K562 (cell line): ENCODE data around the gene ZMAT2. TPM values are rescaled to one million over a fixed set of nuclear protein-coding genes. Genes with fewer than 3 reads are reported as not detected.

Experiments
- CCAR2 ChIP-seq: fragments of 200-400 bp; formaldehyde crosslinking; IDR thresholded peaks from 2 replicates; pipeline ENCODE4 v1.6.1; 2017; ENCODE audit warnings: mild to moderate bottlenecking, low read depth, low read length
- EP400 ChIP-seq: fragments of 450-650 bp; IDR thresholded peaks from 2 replicates; pipeline ENCODE4 v1.6.1; 2017; ENCODE audit warnings: antibody characterized with exemption, mild to moderate bottlenecking, moderate library complexity
- HIVEP1 ChIP-seq: fragments of 250-450 bp; sonication (Bioruptor Pico); IDR thresholded peaks from 2 replicates; pipeline ENCODE4 v1.4.0; 2020; ENCODE audit warnings: mild to moderate bottlenecking
- HNRNPLL ChIP-seq: fragments of 200-400 bp; formaldehyde crosslinking; IDR thresholded peaks from 2 replicates; pipeline ENCODE4 v1.6.1; 2017; ENCODE audit warnings: low read length, low read depth, mild to moderate bottlenecking; ENCODE audit not compliant: poor library complexity, severe bottlenecking
- ID3 ChIP-seq, 2 experiments: fragments of 250-450 bp in 1 of 2; fragments of 450-650 bp in 1 of 2; sonication (Bioruptor Pico) in 1 of 2; IDR thresholded peaks; 2 replicates each; pipeline versions ENCODE4 v1.6.1 to v1.8.0; 2016 to 2021; ENCODE audit warnings: mild to moderate bottlenecking in 2 of 2, moderate library complexity in 2 of 2, missing compliant biosample characterization in 1 of 2, missing genetic modification characterization in 1 of 2
- MEF2A ChIP-seq: IDR thresholded peaks from 2 replicates; pipeline ENCODE4 v1.6.1; 2011; ENCODE audit warnings: low read depth, mild to moderate bottlenecking, low read length, moderate library complexity; ENCODE audit not compliant: control insufficient read depth
- MEF2D ChIP-seq: conservative IDR thresholded peaks from 2 replicates; pipeline ENCODE4 v1.6.1; 2016; ENCODE audit warnings: low read depth, missing genetic modification characterization, missing compliant biosample characterization
- NFYB ChIP-seq: IDR thresholded peaks from 2 replicates; pipeline ENCODE4 v1.6.1; 2011; ENCODE audit warnings: mild to moderate bottlenecking, moderate library complexity; ENCODE audit not compliant: insufficient read length; ENCODE audit errors: extremely low read depth
- PCBP1 ChIP-seq: fragments of 200-400 bp; formaldehyde crosslinking; IDR thresholded peaks from 2 replicates; pipeline ENCODE4 v1.6.1; 2018; ENCODE audit warnings: mild to moderate bottlenecking, low read depth, low read length; ENCODE audit not compliant: poor library complexity, severe bottlenecking
- PTTG1 ChIP-seq: fragments of 450-650 bp; IDR thresholded peaks from 2 replicates; pipeline ENCODE4 v1.6.1; 2016; ENCODE audit warnings: low read depth, mild to moderate bottlenecking, missing genetic modification characterization, missing compliant biosample characterization
- RBBP5 ChIP-seq: fragments of 200-600 bp; sonication (generic); IDR thresholded peaks from 2 replicates; pipeline ENCODE4 v1.6.1; 2012; ENCODE audit warnings: borderline replicate concordance, mild to moderate bottlenecking, low read length, control low read depth, inconsistent platforms; ENCODE audit not compliant: insufficient read depth, poor library complexity, severe bottlenecking
- TARDBP ChIP-seq: fragments of 450-650 bp; IDR thresholded peaks from 2 replicates; pipeline ENCODE4 v1.6.1; 2016
- VEZF1 ChIP-seq: fragments of 200-800 bp; sonication (Bioruptor generic); IDR thresholded peaks from 2 replicates; pipeline ENCODE4 v1.6.1; 2017; ENCODE audit warnings: missing genetic modification characterization, missing compliant biosample characterization
- ZC3H11A ChIP-seq: IDR thresholded peaks from 2 replicates; pipeline ENCODE4 v1.6.1; 2012; ENCODE audit warnings: low read depth, low read length, improper control_type of control experiment
- ZKSCAN8 ChIP-seq: fragments of 200-800 bp; sonication (Bioruptor generic); IDR thresholded peaks from 2 replicates; pipeline ENCODE4 v1.6.1; 2016; ENCODE audit warnings: missing genetic modification characterization, missing compliant biosample characterization
- ZNF174 ChIP-seq: fragments of 250-450 bp; sonication (Bioruptor Pico); IDR thresholded peaks from 2 replicates; pipeline ENCODE4 v1.4.0; 2020; ENCODE audit warnings: mild to moderate bottlenecking
- polyA plus RNA-seq, 8 experiments: library from polyadenylated mRNA; depleted of rRNA in 4 of 8; stranded (reverse) in 5 of 8; unstranded in 3 of 8; fragments of >200 nt; fragmentation: Nextera tagmentation in 2 of 8; fragmentation: Illumina TruSeq in 1 of 8; extraction: Ambion mirVana in 2 of 8; extraction: Trizol in 1 of 8; gene quantifications; 2 replicates each; pipeline versions ENCODE4 v1.2.1 to v1.2.3, GENCODE V29; 2011 to 2014; ENCODE audit warnings: inconsistent platforms in 1 of 8, missing spikeins in 1 of 8
- total RNA-seq, 7 experiments: library from RNA; depleted of rRNA in 6 of 7; stranded (reverse); fragments of >200 nt in 6 of 7; fragmentation: Illumina TruSeq in 2 of 7; extraction: Trizol in 2 of 7; gene quantifications; 2 replicates each; pipeline versions ENCODE4 v1.2.1 to v1.2.3, GENCODE V29; 2011 to 2021; ENCODE audit warnings: low replicate concordance in 1 of 7
- TF ChIP-seq, protein P1 (sequence below): fragments of 450-650 bp; IDR thresholded peaks from 2 replicates; pipeline ENCODE4 v1.6.1; 2016; ENCODE audit warnings: antibody characterized with exemption
- TF ChIP-seq, protein P2 (sequence below): sonication (generic); formaldehyde crosslinking; IDR thresholded peaks from 2 replicates; pipeline ENCODE4 v1.8.0; 2023; ENCODE audit warnings: missing genetic modification reagents, mild to moderate bottlenecking, borderline replicate concordance

The ZMAT2 gene
- total and polyA plus RNA-seq, 9 of the 15 experiments (the other 6 are each of a cell fraction or from before 2014, with no cell fraction given) = 44.2 to 101 (median 69.2) TPM

DNA sequence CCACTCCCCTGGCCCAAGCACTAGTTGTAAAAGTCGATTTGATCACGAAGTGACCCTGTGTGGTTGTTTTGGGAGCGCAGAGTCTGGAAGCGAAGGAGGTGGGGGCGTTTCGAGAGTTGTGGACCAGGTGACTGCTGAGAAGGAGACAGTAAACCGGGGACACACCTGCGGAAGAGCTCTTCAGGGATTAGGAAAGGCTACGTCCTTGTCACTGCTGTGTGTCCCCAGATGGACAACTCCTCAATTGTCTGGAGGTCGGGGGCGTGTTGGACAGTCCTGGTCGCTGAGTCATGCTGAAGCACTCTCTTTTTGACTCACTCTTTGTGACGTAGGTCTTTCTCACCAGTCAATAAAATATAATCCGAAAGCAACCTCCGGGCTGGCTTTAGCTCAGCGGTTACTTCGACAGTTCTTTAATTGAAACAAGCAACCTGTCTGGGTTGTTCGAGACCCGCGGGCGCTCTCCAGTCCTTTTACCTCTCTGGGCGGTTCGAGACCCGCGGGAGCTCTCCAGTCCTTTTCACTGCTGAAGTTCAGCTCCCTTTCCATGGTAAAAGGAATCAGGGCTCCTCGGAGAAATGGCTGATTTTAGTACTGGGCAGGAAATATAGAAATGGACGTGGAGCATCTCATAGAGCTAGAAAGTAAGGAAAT, 10.8 kb downstream of the ZMAT2 start (continued):
- TF ChIP-seq ID3 (CRISPR knock-in tag; IDR thresholded peaks at IDR 0.05) (no peak), ID3 (tag; IDR thresholded peaks at IDR 0.05) (peak; percentile 77), NFYB (no peak), ZKSCAN8 (CRISPR knock-in tag) (0 out of 2 replicates have a peak, but pooled peaks have one; percentile 47), PCBP1 (no peak), RBBP5 (peak; percentile 67), ZNF174 (CRISPR knock-in tag) (no peak), EP400 (peak; percentile 76), VEZF1 (peak; percentile 44; the same call in 1 of the 2 replicates), TARDBP (peak; percentile 79), HNRNPLL (peak; percentile 33), HIVEP1 (CRISPR knock-in tag) (no peak), MEF2D (no peak), MEF2A (0 out of 2 replicates have a peak, but pooled peaks have one; percentile 42), PTTG1 (tag) (no peak), ZC3H11A (no peak), CCAR2 (no peak)
- TF ChIP-seq, protein P1, sequence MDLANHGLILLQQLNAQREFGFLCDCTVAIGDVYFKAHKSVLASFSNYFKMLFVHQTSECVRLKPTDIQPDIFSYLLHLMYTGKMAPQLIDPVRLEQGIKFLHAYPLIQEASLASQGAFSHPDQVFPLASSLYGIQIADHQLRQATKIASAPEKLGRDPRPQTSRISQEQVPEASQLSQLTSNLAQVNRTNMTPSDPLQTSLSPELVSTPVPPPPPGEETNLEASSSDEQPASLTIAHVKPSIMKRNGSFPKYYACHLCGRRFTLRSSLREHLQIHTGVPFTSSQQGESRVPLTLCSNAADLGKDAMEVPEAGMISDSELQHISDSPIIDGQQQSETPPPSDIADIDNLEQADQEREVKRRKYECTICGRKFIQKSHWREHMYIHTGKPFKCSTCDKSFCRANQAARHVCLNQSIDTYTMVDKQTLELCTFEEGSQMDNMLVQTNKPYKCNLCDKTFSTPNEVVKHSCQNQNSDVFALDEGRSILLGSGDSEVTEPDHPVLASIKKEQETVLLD = peak; percentile 74; the same call in 1 of the 2 replicates
- TF ChIP-seq, protein P2, sequence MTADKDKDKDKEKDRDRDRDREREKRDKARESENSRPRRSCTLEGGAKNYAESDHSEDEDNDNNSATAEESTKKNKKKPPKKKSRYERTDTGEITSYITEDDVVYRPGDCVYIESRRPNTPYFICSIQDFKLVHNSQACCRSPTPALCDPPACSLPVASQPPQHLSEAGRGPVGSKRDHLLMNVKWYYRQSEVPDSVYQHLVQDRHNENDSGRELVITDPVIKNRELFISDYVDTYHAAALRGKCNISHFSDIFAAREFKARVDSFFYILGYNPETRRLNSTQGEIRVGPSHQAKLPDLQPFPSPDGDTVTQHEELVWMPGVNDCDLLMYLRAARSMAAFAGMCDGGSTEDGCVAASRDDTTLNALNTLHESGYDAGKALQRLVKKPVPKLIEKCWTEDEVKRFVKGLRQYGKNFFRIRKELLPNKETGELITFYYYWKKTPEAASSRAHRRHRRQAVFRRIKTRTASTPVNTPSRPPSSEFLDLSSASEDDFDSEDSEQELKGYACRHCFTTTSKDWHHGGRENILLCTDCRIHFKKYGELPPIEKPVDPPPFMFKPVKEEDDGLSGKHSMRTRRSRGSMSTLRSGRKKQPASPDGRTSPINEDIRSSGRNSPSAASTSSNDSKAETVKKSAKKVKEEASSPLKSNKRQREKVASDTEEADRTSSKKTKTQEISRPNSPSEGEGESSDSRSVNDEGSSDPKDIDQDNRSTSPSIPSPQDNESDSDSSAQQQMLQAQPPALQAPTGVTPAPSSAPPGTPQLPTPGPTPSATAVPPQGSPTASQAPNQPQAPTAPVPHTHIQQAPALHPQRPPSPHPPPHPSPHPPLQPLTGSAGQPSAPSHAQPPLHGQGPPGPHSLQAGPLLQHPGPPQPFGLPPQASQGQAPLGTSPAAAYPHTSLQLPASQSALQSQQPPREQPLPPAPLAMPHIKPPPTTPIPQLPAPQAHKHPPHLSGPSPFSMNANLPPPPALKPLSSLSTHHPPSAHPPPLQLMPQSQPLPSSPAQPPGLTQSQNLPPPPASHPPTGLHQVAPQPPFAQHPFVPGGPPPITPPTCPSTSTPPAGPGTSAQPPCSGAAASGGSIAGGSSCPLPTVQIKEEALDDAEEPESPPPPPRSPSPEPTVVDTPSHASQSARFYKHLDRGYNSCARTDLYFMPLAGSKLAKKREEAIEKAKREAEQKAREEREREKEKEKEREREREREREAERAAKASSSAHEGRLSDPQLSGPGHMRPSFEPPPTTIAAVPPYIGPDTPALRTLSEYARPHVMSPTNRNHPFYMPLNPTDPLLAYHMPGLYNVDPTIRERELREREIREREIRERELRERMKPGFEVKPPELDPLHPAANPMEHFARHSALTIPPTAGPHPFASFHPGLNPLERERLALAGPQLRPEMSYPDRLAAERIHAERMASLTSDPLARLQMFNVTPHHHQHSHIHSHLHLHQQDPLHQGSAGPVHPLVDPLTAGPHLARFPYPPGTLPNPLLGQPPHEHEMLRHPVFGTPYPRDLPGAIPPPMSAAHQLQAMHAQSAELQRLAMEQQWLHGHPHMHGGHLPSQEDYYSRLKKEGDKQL = no peak; the same call in 1 of the 2 replicates
